ENCODE results near the gene NGEF. TPM values are rescaled to one million over a fixed set of nuclear protein-coding genes. Genes with fewer than 3 reads are reported as not detected.

The NGEF gene
- total RNA-seq, 1 donor: 17.4 TPM

DNA sequence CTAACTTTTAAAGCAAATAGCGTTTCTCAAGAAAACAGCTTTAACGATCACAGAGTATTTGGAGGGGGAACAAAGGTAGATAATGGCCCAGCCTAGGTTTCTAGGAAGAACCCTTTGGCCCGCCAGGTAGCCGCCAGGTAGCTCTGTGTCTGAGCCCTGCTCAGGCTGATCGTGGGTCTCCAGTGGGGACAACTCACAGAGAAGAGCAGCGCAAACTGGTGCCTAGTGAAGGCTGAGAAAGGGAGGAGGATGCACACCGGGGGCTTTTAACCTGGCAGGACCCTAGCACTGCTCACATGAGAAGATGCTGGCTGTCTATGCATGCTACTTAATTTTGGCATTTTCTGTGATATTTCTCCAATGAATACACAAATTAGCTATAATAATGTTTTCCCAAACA lies 5.8 kb downstream of the NGEF start:
- H3K4me3 ChIP-seq (ENCODE audit: low read depth, low read length): no peak overlapping the region
- TF ChIP-seq, protein P1, sequence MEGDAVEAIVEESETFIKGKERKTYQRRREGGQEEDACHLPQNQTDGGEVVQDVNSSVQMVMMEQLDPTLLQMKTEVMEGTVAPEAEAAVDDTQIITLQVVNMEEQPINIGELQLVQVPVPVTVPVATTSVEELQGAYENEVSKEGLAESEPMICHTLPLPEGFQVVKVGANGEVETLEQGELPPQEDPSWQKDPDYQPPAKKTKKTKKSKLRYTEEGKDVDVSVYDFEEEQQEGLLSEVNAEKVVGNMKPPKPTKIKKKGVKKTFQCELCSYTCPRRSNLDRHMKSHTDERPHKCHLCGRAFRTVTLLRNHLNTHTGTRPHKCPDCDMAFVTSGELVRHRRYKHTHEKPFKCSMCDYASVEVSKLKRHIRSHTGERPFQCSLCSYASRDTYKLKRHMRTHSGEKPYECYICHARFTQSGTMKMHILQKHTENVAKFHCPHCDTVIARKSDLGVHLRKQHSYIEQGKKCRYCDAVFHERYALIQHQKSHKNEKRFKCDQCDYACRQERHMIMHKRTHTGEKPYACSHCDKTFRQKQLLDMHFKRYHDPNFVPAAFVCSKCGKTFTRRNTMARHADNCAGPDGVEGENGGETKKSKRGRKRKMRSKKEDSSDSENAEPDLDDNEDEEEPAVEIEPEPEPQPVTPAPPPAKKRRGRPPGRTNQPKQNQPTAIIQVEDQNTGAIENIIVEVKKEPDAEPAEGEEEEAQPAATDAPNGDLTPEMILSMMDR (IDR thresholded peaks at IDR 0.05; ENCODE audit: insufficient read depth, low read length): no peak
- DNase-seq (ENCODE audit: low read depth): no peak

DNA sequence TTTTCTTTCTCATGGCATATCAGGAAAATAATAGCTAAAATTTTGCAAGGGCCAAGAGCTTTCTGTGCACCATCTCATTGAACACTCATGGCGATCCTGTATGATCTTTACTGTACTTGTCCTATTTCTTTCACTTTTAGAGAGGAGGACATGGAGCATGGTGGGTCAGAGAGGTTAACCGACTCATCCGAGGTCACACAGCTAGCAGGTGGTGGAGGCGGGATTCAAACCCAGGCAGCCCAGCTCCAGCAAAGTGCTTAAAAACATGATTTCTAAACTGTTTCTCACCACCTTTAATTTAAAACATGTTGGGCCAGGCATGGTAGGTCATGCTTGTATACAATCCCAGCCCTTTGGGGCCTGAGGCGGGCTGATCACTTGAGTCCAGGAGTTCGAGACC lies 6.4 kb downstream of the NGEF start:
- no peak for DNase-seq (ENCODE audit: low read depth)
- no peak overlapping the region for H3K4me3 ChIP-seq (ENCODE audit: low read depth, low read length)
- TF ChIP-seq, protein P1 (IDR thresholded peaks at IDR 0.05; ENCODE audit: insufficient read depth, low read length): no peak

DNA sequence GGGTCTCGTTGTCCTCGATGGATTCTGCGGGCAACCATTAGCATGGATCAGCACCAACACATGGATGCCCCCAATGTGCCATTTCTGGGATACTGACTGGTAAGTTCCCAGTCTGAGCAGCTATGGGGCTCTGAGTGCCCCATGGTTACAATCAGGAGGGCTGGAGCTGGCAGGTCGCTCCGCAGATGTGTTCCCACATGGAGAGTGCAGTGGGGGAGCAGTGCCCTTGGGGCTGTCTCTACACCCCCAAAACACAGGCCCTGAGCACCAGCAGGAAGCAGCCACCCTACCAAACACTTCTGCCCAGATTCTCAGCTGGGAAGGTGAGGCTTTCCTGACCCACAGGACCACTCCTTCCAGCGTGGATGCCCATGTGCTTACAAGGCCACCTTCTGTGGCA lies 8.0 kb downstream of the NGEF start:
- DNase-seq (ENCODE audit: low read depth): no peak
- TF ChIP-seq, protein P1 (IDR thresholded peaks at IDR 0.05; ENCODE audit: insufficient read depth, low read length): no peak
- H3K4me3 ChIP-seq (ENCODE audit: low read depth, low read length): no peak overlapping the region

DNA sequence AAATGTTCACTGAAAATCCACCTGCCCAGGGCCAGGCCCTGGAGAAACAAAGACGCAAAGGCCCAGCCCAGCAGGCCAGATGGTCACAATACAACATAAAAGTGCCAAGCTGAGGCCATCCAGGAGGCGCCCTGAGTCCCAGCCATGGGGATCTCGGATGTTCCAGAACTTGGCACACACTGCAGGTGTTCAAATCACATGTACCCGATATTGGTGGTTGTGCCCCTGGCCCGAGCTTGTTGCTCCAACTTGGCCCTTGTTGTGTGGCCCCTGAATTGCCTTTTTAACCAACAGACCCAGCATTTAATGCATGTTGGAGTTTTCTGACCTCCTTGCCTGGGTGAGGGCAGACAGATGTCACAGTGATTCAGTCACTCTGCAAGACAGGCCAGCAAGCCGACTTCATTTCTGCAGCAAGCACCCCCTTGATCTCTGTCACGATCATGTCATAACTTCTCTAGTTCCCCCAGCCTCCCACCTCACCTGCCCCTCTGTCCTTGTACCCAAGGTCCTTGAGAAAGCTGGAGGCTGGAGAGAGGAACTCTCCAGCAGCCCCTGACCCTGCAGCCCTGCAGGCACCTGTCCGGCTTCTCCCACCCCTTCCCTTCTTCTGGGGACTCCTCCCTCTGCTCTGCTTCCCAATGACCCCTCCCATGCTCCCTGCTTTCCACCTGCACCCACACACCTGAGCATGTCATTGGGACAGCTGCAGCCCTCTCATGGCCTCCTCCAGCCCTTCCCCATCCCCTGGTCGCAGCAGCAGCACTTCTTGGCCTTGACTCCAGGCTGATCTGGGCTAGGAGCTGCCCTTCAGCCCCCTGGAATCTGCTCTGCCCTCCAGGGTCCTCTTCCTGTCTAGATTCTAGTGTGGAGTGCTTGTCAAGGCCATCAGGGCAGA lies 9.1 kb downstream of the NGEF start:
- no peak overlapping the region for H3K4me3 ChIP-seq (ENCODE audit: low read depth, low read length)
- no peak for DNase-seq (ENCODE audit: low read depth)
- TF ChIP-seq, protein P1 (IDR thresholded peaks at IDR 0.05; ENCODE audit: insufficient read depth, low read length): no peak

DNA sequence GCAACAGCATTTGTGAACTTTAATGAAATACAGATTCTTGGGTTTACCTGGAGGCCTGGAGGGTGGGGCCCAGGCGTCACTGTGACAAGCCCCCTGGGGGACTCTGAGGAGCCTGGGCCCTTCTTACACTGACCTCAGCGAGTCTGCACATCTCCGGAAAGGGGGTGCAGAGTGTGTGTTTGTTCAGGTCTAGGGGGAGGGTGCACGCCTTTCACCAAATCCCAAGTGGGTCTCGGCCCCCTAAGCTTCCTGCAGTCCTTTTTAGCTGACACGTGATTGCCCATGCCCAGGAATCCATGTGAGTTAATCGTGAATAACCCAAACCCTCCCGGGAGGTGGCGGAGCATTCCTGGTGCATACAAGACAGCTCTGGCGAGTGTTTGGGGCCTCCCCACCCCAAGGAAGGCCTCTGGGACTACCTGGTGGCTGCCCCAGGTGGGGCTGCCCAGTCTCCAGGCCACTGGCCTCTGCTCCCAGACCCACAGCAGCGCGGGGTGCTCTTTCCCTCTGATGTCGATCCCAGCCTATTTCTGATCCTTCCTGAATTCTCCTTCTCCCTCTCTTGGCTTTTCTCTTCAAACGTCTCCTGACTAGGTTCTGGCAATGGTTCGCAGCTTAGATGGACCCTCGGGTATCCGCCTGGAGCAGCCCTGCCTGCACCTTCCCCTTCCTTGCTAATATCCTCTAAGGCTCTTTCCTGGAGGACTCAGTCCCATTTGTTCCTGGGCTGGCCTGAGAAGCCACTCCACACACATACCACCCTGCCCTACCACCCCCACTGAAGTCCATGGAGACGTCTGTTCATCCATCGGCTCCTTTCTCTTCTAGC lies 10.0 kb downstream of the NGEF start:
- H3K4me3 ChIP-seq (ENCODE audit: low read depth, low read length): no peak overlapping the region
- TF ChIP-seq, protein P1 (IDR thresholded peaks at IDR 0.05; ENCODE audit: insufficient read depth, low read length): no peak
- no peak for DNase-seq (ENCODE audit: low read depth)

DNA sequence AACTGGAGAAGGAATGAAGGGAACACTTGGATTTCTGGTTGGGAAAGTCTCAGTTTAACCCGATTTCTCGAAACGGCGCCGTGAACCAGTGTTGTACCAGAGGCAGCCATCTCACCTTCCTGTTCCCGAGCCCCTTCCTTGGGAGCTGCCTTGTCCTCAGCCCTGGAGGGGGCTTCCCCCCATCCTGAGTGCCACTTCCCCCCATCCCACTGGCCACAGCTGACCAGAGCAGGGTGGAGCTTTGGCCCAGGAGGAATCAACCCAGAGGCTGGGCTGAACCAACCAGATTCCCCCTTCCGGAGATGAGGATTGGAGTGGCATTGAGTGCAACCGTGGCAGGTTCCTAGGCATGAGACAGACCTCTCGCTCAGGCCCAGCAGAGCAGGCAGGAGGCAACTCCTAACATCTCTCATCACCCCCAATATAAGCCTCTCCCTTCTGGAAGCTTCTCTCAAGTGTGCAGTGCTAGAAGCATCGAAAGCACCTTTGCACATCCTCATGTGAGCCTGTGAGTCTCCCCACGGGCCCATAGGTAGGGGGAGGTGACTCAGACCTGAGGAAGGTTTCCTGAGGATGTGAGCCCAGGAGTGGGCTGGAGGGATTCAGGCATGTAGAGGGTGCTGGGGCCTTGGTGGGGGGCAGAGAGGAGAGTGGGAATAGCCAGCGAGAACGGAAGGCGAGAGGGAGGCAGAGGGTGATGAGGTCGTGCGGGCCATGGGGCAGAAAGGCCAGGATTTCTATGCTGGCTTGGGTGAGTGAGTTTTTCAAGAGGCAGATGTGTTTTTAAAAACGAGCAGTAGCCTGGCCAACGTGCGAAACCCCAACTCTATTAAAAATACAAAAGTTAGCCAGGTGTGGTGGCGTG lies 11.9 kb downstream of the NGEF start:
- TF ChIP-seq, protein P1 (IDR thresholded peaks at IDR 0.05; ENCODE audit: insufficient read depth, low read length): no peak
- DNase-seq (ENCODE audit: low read depth): no peak
- no peak overlapping the region for H3K4me3 ChIP-seq (ENCODE audit: low read depth, low read length)
